Mesothelial cell of epicardium (in vitro differentiated cells): ENCODE results near the gene INPPL1. TPM values are rescaled to one million over a fixed set of nuclear protein-coding genes. Genes with fewer than 3 reads are reported as not detected.

Experiments
- DNase-seq, 2 experiments: peaks; one replicate each; pipeline ENCODE4 v3.0.0; 2021; ENCODE audit warnings: low spot score in 2 of 2; ENCODE audit not compliant: unreplicated experiment in 2 of 2
- H3K27ac Mint-ChIP-seq: 2 replicates; pipeline ENCODE4 v1.8.0; 2021; ENCODE audit warnings: mixed read lengths
- H3K27me3 Mint-ChIP-seq: 2 replicates; pipeline ENCODE4 v1.8.0; 2021; ENCODE audit warnings: low read depth, mixed read lengths
- H3K36me3 Mint-ChIP-seq: 2 replicates; pipeline ENCODE4 v1.8.0; 2021; ENCODE audit warnings: mixed read lengths
- H3K4me1 Mint-ChIP-seq: 2 replicates; pipeline ENCODE4 v1.8.0; 2021; ENCODE audit warnings: mixed read lengths
- H3K4me3 Mint-ChIP-seq: 2 replicates; pipeline ENCODE4 v1.8.0; 2021; ENCODE audit warnings: mild to moderate bottlenecking, moderate library complexity, mixed read lengths
- H3K9me3 Mint-ChIP-seq: 2 replicates; pipeline ENCODE4 v1.8.0; 2021; ENCODE audit warnings: mixed read lengths
- CTCF ChIP-seq: fragments of 200-600 bp; sonication (generic); IDR thresholded peaks from one replicate; pipeline ENCODE4 v1.5.0; 2021; ENCODE audit warnings: antibody characterized with exemption; ENCODE audit not compliant: unreplicated experiment
- total RNA-seq: library from RNA; stranded (reverse); gene quantifications from 3 replicates; pipeline ENCODE4 v1.2.1, GENCODE V29; 2021

INPPL1 gene
- total RNA-seq, 1 donor from 2014 or later, result 299 TPM

DNA sequence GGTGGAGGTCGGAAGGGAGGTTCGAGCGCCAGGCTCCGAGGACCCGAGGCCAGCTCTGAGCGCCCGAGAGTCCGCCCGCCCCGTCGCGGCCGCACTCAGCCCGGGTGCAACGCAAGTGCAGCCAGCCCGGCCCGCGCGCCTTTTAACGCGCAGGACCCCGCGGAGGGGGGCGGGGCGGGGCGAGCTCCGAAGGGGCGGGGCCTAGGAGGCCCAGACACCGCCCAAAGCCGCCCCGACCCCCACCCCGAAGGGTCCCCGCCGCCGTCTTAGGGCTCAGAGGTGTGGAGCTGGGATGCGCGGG lies 19.4 kb downstream of the INPPL1 start, which contains the start of gene PHOX2A:
Gene PHOX2A (minus strand): TSS at position 117 of the 301 bp plus-strand sequence. CDS start 172 bp downstream, outside the sequence.
- H3K27ac Mint-ChIP-seq, result no peak within 1 kb of the TSS
- TF ChIP-seq CTCF, result no peak
- H3K4me3 Mint-ChIP-seq, result peak within 1 kb of the TSS; percentile 54
- H3K4me1 Mint-ChIP-seq, result peaks cover 21% of the 10 kb centered on the region
- peaks cover 45% of the 10 kb centered on the region for H3K27me3 Mint-ChIP-seq
- no peaks in the 10 kb centered on the region for H3K9me3 Mint-ChIP-seq
- DNase-seq, result no peak
- H3K36me3 Mint-ChIP-seq, result no peaks in the 10 kb centered on the region

DNA sequence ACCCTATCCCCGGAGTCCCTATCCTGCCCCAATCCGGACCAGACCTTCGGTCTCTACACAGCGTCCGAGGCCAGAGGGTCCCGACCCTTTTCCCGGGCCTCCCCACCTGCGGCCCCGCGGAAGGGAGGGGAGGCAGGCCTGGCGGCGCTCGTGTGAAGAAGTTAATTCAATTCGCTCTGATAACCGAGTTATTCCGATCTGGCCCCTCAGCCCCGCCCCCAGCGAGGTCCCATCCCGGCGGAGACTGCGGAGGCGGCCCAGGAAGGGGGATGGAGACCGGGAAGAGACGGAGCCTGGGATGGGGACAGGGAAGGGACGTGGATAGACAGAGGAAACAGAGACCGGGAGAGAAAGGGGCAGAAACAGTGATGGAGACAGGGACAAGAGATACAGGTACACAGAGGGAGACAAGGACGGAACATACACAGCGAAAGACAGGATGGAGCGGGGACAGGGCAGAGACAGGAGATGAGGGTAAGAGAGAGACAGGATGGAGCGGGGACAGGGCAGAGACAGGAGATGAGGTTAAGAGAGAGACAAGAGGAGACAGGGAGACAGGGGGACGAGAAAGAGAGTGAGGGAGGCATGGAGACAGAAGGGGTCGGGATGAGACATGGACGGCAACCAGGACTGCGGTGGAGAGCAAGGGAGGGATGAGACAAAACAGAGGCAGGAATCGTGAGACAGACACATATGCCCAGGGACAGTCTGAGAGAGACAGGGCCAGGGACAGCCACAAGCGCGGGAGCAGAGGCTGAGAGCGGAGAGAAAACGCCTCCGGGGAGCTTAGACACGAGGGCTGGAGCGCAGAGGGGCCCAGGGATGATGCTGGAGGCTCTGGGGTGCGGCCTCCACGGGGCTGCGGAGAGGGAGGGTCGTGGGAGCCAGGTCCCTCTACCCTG lies 20.0 kb downstream of the INPPL1 start:
- Mint-ChIP-seq H3K27me3 (peaks cover 42% of the 10 kb centered on the region), H3K9me3 (no peaks in the 10 kb centered on the region), H3K27ac (no peak overlapping the region), H3K4me3 (peak overlapping the region; percentile 36), H3K4me1 (peaks cover 17% of the 10 kb centered on the region), H3K36me3 (no peaks in the 10 kb centered on the region)
- no peak for TF ChIP-seq CTCF
- no peak for DNase-seq

DNA sequence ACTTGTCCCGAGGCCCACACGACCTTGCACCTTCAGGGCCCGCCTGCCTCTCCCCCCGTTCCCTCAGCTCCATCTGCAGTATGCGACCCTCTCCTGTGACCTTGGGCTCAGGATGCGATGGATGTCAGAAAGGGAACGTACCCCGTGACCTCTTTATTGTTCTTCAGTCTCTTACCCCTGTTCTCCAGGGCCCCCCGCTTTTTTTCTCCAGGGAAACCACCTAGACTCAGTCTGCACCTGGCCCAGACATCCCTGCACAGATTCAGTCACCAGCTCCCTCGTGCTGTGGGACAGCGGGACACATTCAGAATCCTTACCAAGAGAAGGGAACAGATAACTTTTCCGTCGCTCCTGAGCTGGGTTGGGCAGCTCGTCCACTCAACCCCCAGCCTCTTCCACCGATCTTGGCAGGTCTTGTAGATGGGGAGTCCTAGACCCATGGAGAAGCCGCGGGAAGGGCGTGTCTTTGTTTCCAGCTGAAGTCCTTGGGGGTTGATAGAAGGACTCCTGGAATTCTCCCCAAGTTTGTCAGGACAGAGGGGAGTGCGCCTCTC lies 20.8 kb downstream of the INPPL1 start:
- peaks cover 15% of the 10 kb centered on the region for H3K4me1 Mint-ChIP-seq
- TF ChIP-seq CTCF, result no peak
- no peaks in the 10 kb centered on the region for H3K9me3 Mint-ChIP-seq
- H3K4me3 Mint-ChIP-seq, result no peak overlapping the region
- no peaks in the 10 kb centered on the region for H3K36me3 Mint-ChIP-seq
- H3K27ac Mint-ChIP-seq, result no peak overlapping the region
- H3K27me3 Mint-ChIP-seq, result peaks cover 47% of the 10 kb centered on the region
- DNase-seq, result no peak

DNA sequence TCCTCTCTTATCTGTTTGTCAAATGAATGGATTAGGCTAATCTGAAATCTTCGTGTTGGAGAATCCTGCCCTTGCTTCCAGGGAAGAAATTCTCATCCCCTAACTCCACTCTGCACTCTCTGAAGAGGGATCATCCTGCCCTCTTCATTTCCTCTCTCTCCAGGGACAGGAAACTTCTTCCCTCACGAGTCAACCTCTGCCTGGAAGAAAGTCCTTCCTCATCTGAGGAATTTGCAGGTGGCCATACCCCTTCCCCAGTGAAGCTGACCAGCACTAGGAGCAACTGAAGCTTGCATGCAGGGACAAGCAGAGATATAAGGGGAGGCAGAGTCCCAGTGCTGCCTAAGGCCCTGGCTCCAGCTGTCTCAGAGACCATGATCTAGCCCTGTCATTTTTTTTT lies 23.0 kb downstream of the INPPL1 start:
- no peaks in the 10 kb centered on the region for H3K36me3 Mint-ChIP-seq
- no peak overlapping the region for H3K27ac Mint-ChIP-seq
- DNase-seq, result peak in 1 of 2 experiments; percentile 7
- no peak overlapping the region for H3K4me3 Mint-ChIP-seq
- peaks cover 9% of the 10 kb centered on the region for H3K4me1 Mint-ChIP-seq
- no peak for TF ChIP-seq CTCF
- peaks cover 44% of the 10 kb centered on the region for H3K27me3 Mint-ChIP-seq
- H3K9me3 Mint-ChIP-seq, result no peaks in the 10 kb centered on the region

DNA sequence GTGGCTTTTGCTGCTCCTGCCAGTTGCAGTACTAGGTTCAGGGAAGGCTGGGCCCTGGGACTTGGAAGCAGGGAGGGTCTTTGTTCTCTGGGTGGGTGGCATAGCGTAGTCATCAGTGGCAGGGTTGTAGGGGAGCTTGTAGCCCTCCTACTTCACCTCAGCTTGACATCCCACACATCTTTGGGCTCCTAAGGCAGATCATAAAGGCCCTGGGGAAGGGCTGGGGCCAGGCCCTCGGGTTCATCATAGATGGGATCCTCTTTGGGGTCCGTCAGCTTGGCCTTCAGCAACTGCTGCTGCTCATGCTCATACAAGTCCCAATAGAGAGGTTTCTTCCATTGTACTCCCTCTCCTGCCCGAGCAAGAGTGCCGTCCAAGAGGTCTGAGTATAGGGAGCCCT lies 25.4 kb downstream of the INPPL1 start:
- Mint-ChIP-seq H3K27me3 (peaks cover 53% of the 10 kb centered on the region), H3K4me3 (no peak overlapping the region), H3K27ac (no peak overlapping the region), H3K36me3 (no peaks in the 10 kb centered on the region), H3K9me3 (peaks cover 5% of the 10 kb centered on the region), H3K4me1 (no peaks in the 10 kb centered on the region)
- TF ChIP-seq CTCF, result no peak
- DNase-seq, result peak in 1 of 2 experiments; percentile 9
